SK-N-SH (cell line): Measurements from ENCODE around the gene PTN.

ENCODE experiments used
- CTCF ChIP-seq: fragments of 200-600 bp; sonication (generic); IDR thresholded peaks from 2 replicates; pipeline ENCODE4 v1.6.1; 2017; ENCODE audit warnings: antibody characterized with exemption, mild to moderate bottlenecking, moderate library complexity
- POLR2AphosphoS5 ChIP-seq: IDR thresholded peaks from 2 replicates; pipeline ENCODE4 v1.6.1; 2012; ENCODE audit warnings: low read depth, low read length
- RCOR1 ChIP-seq: fragments of 150-350 bp; IDR thresholded peaks from 2 replicates; pipeline ENCODE4 v1.6.1; 2017; ENCODE audit warnings: antibody characterized with exemption, low read length

- TF ChIP-seq RCOR1: no peak
- TF ChIP-seq POLR2AphosphoS5: no peak
- no peak for TF ChIP-seq CTCF
These were observed 85.0 kb downstream of the PTN start for GRCh38 chr7:137258552-137258951.
